CD14-positive monocyte (primary cell): Measurements from ENCODE around the gene MT3. TPM values are rescaled to one million over a fixed set of nuclear protein-coding genes. Genes with fewer than 3 reads are reported as not detected.

Experiments used
- DNase-seq, 3 donors: peaks; one replicate each; pipeline ENCODE4 v3.0.0-alpha.2; 2011 to 2022
- H2AFZ ChIP-seq: 2 replicates; pipeline ENCODE4 v1.6.0; 2012; ENCODE audit warnings: mild to moderate bottlenecking, low read depth, low read length, inconsistent platforms; ENCODE audit not compliant: insufficient read depth, poor library complexity, severe bottlenecking
- H3K27ac ChIP-seq, 2 donors: 1 replicate in 1 of 2; 2 replicates in 1 of 2; pipeline ENCODE4 v1.5.1; 2012 to 2013; ENCODE audit warnings: low read length in 2 of 2, control low read depth in 1 of 2, inconsistent platforms in 1 of 2, low read depth in 1 of 2, mild to moderate bottlenecking in 1 of 2
- H3K27me3 ChIP-seq, 2 donors: one replicate each; pipeline versions ENCODE4 v1.6.0 to v1.6.1; 2011 to 2013; ENCODE audit warnings: low read length in 2 of 2; ENCODE audit not compliant: control insufficient read depth in 2 of 2, insufficient read depth in 2 of 2
- H3K36me3 ChIP-seq, 2 donors: replicated peaks in 1 of 2; 1 replicate in 1 of 2; 2 replicates in 1 of 2; pipeline versions ENCODE4 v1.5.1 to v1.6.1; 2012 to 2013; ENCODE audit warnings: low read length in 2 of 2, control low read depth in 1 of 2, inconsistent platforms in 1 of 2, mild to moderate bottlenecking in 1 of 2; ENCODE audit not compliant: insufficient read depth in 2 of 2, control insufficient read depth in 1 of 2
- H3K4me1 ChIP-seq, 2 donors: 1 replicate in 1 of 2; 2 replicates in 1 of 2; pipeline versions ENCODE4 v1.5.1 to v1.6.1; 2012 to 2013; ENCODE audit warnings: low read length in 2 of 2, control low read depth in 1 of 2, inconsistent platforms in 1 of 2, mild to moderate bottlenecking in 1 of 2, moderate library complexity in 1 of 2; ENCODE audit not compliant: insufficient read depth in 2 of 2, control insufficient read depth in 1 of 2
- H3K4me2 ChIP-seq: replicated peaks from 2 replicates; pipeline ENCODE3; 2012; ENCODE audit warnings: low read length, moderate library complexity, mild to moderate bottlenecking; ENCODE audit not compliant: poor library complexity, severe bottlenecking; ENCODE audit errors: extremely low read depth
- H3K4me3 ChIP-seq, 3 experiments: fragments of 200-600 bp in 1 of 3; sonication (generic) in 1 of 3; replicated peaks in 1 of 3; 1 replicate in 2 of 3; 2 replicates in 1 of 3; pipeline ENCODE4 v1.5.1; 2011 to 2013; ENCODE audit warnings: low read length in 3 of 3, mild to moderate bottlenecking in 3 of 3, control low read depth in 2 of 3, low read depth in 2 of 3, inconsistent platforms in 1 of 3, moderate library complexity in 1 of 3
- H3K79me2 ChIP-seq: 2 replicates; pipeline ENCODE4 v1.6.0; 2012; ENCODE audit warnings: mild to moderate bottlenecking, control low read depth, inconsistent platforms, low read length, moderate library complexity; ENCODE audit not compliant: insufficient read depth
- H3K9ac ChIP-seq: 2 replicates; pipeline ENCODE4 v1.6.0; 2017; ENCODE audit warnings: low read length, mild to moderate bottlenecking; ENCODE audit not compliant: insufficient read depth, poor library complexity, severe bottlenecking
- H3K9me3 ChIP-seq, 2 donors: replicated peaks in 1 of 2; 1 replicate in 1 of 2; 2 replicates in 1 of 2; pipeline versions ENCODE4 v1.5.1 to v1.6.1; 2012 to 2013; ENCODE audit warnings: low read length in 2 of 2, control low read depth in 1 of 2; ENCODE audit not compliant: control insufficient read depth in 1 of 2, insufficient read depth in 1 of 2
- H4K20me1 ChIP-seq: 2 replicates; pipeline ENCODE4 v1.6.0; 2012; ENCODE audit warnings: mild to moderate bottlenecking, low read length, control low read depth, moderate library complexity; ENCODE audit not compliant: insufficient read depth
- H3K27ac Mint-ChIP-seq, 7 donors: one replicate each; pipeline ENCODE4 v1.8.0; 2020; ENCODE audit warnings: mild to moderate bottlenecking in 7 of 7, mixed read lengths in 7 of 7, moderate library complexity in 6 of 7, inconsistent platforms in 2 of 7
- H3K27me3 Mint-ChIP-seq, 3 donors: one replicate each; pipeline ENCODE4 v1.8.0; 2021 to 2022; ENCODE audit warnings: low read depth in 3 of 3, mild to moderate bottlenecking in 3 of 3, mixed read lengths in 3 of 3, moderate library complexity in 3 of 3, inconsistent platforms in 1 of 3
- H3K36me3 Mint-ChIP-seq, 2 donors: one replicate each; pipeline ENCODE4 v1.8.0; 2020; ENCODE audit warnings: mixed read lengths in 2 of 2, inconsistent platforms in 1 of 2, mild to moderate bottlenecking in 1 of 2
- H3K4me1 Mint-ChIP-seq: one replicate; pipeline ENCODE4 v1.8.0; 2020; ENCODE audit warnings: mild to moderate bottlenecking, mixed read lengths
- H3K4me3 Mint-ChIP-seq, 2 donors: one replicate each; pipeline ENCODE4 v1.8.0; 2020; ENCODE audit warnings: mild to moderate bottlenecking in 2 of 2, mixed read lengths in 2 of 2, moderate library complexity in 1 of 2
- H3K9me3 Mint-ChIP-seq, 7 donors: one replicate each; pipeline ENCODE4 v1.8.0; 2020 to 2022; ENCODE audit warnings: mixed read lengths in 7 of 7, mild to moderate bottlenecking in 6 of 7, moderate library complexity in 6 of 7, inconsistent platforms in 2 of 7
- CTCF ChIP-seq: fragments of 200-600 bp; IDR thresholded peaks from one replicate; pipeline ENCODE4 v1.8.0; 2022; ENCODE audit warnings: antibody characterized with exemption, mild to moderate bottlenecking
- WGBS: methylation state at CpG from one replicate; pipeline ENCODE4 v1.1.5; 2013; ENCODE audit warnings: missing lambda C conversion rate; ENCODE audit not compliant: insufficient coverage; 5-methylcytosine and 5-hydroxymethylcytosine counted together
- intact Hi-C, 2 donors: fragments of 100-400 bp; cut with micrococcal nuclease; formaldehyde crosslinking; loops; one replicate each; pipeline versions ENCODE4 v1.15.0 to v1.15.1; 2023
- polyA plus RNA-seq, 3 donors: library from polyadenylated mRNA; depleted of rRNA in 1 of 3; unstranded in 2 of 3; stranded (reverse) in 1 of 3; fragments of 300-500 nt in 2 of 3; fragments of >200 nt in 1 of 3; fragmentation: Illumina TruSeq in 2 of 3; gene quantifications; 1 replicate in 2 of 3; 2 replicates in 1 of 3; pipeline ENCODE4 v1.2.3, GENCODE V29; 2012 to 2021

MT3 gene
- polyA plus RNA-seq, 3 donors: not detected

GRCh38 chr16:56593573-56594291 lies 4.4 kb downstream of the MT3 start:
- no peak for DNase-seq
- Histone ChIP-seq H3K4me1 (peaks cover 6 to 16% of the 10 kb centered on the region in 2 donors), H2AFZ (no peak overlapping the region), H3K9me3 (peaks cover 0 to 16% of the 10 kb centered on the region in 2 donors), H3K27ac (no peak overlapping the region), H3K36me3 (no peaks in the 10 kb centered on the region), H3K4me2 (no peak overlapping the region), H3K79me2 (no peaks in the 10 kb centered on the region), H4K20me1 (no peaks in the 10 kb centered on the region), H3K4me3 (no peak overlapping the region), H3K27me3 (peaks cover 8 to 15% of the 10 kb centered on the region in 2 donors), H3K9ac (no peak overlapping the region)
- no peak overlapping the region for H3K27ac Mint-ChIP-seq
- no peak for TF ChIP-seq CTCF
- peaks cover 32 to 36% (median 34%) of the 10 kb centered on the region in 3 donors for H3K27me3 Mint-ChIP-seq
- H3K4me3 Mint-ChIP-seq: no peak overlapping the region
- peaks cover 18% of the 10 kb centered on the region for H3K4me1 Mint-ChIP-seq
- intact Hi-C loops: no loop called here
- H3K9me3 Mint-ChIP-seq: peaks cover 0 to 9% (median 6%) of the 10 kb centered on the region in 7 donors
- H3K36me3 Mint-ChIP-seq: peaks cover 0 to 4% of the 10 kb centered on the region in 2 donors
- WGBS: 86% methylated on average over 1 of the region's 6 CpGs

- Histone ChIP-seq H3K9me3 (peaks cover 0 to 10% of the 10 kb centered on the region in 2 donors), H3K4me2 (no peak overlapping the region), H3K27ac (no peak overlapping the region), H3K27me3 (peaks cover 5 to 12% of the 10 kb centered on the region in 2 donors), H3K36me3 (no peaks in the 10 kb centered on the region), H4K20me1 (no peaks in the 10 kb centered on the region), H3K9ac (no peak overlapping the region), H3K4me3 (no peak overlapping the region), H3K79me2 (no peaks in the 10 kb centered on the region), H2AFZ (no peak overlapping the region), H3K4me1 (peaks cover 6 to 13% of the 10 kb centered on the region in 2 donors)
- H3K27ac Mint-ChIP-seq: no peak overlapping the region
- intact Hi-C loops: no loop called here
- peaks cover 27 to 33% (median 29%) of the 10 kb centered on the region in 3 donors for H3K27me3 Mint-ChIP-seq
- TF ChIP-seq CTCF: no peak
- H3K9me3 Mint-ChIP-seq: peaks cover 0 to 7% (median 4%) of the 10 kb centered on the region in 7 donors
- no peak overlapping the region for H3K4me3 Mint-ChIP-seq
- no peak for DNase-seq
- H3K36me3 Mint-ChIP-seq: peaks cover 0 to 2% of the 10 kb centered on the region in 2 donors
- peaks cover 16% of the 10 kb centered on the region for H3K4me1 Mint-ChIP-seq
- WGBS: 75% methylated on average over 1 of the region's 5 CpGs
These were observed 4.9 kb downstream of the MT3 start for GRCh38 chr16:56594292-56594619.
